ENCODE results near the gene TEX14. TPM values are rescaled to one million over a fixed set of nuclear protein-coding genes. Genes with fewer than 3 reads are reported as not detected.
"Not testable (repeated sequence)": the region's sequence is repeated elsewhere in the genome, so short reads cannot be mapped to it uniquely, and the experiment has no call there.

TEX14 gene
- polyA plus RNA-seq, 1 donor (not counting 4 experiments of a cell fraction or from before 2014, with no cell fraction given): 0.16 TPM

GRCh38 chr17:58583486-58583885 is 108.4 kb downstream of the TEX14 start:
- no peak overlapping the region for H3K27ac ChIP-seq (ENCODE audit: control insufficient read depth, insufficient read depth, low read length)
- DNase-seq (ENCODE audit: low read depth, low spot score): peak; percentile 66

GRCh38 chr17:58582718-58583117 is 109.1 kb downstream of the TEX14 start:
- H3K4me2 ChIP-seq (ENCODE audit: control insufficient read depth, extremely low read depth, insufficient read depth, low read depth, low read length); DNase-seq (ENCODE audit: low read depth, low spot score); dilution Hi-C loops (cut with MboI; ENCODE audit: extremely low pct_ligation_motif_present, low sequenced_read_pairs); H3K27ac ChIP-seq (ENCODE audit: control insufficient read depth, insufficient read depth, low read length); H3K9me3 ChIP-seq (ENCODE audit: control insufficient read depth, low read depth, low read length); H3K27me3 ChIP-seq (ENCODE audit: control insufficient read depth, extremely low read depth, insufficient read depth, low read length); H2AFZ ChIP-seq (ENCODE audit: control insufficient read depth, low read length); H3K36me3 ChIP-seq (ENCODE audit: control insufficient read depth in 2 of 2, extremely low read depth in 1 of 2, insufficient read depth in 2 of 2, low read length in 2 of 2); H3K9ac ChIP-seq (ENCODE audit: control insufficient read depth, extremely low read depth, insufficient read depth, low read length); H3K4me3 ChIP-seq (ENCODE audit: control insufficient read depth in 2 of 3, extremely low read depth in 1 of 3, insufficient read depth in 2 of 3, low read depth in 1 of 3, low read length in 3 of 3); H3K79me2 ChIP-seq (ENCODE audit: control insufficient read depth, insufficient read depth, low read length); H3K9me1 ChIP-seq (ENCODE audit: control insufficient read depth, extremely low read depth, insufficient read depth, low read length); FAIRE-seq; H4K20me1 ChIP-seq (ENCODE audit: control insufficient read depth, extremely low read depth, insufficient read depth, low read length): not testable (repeated sequence)
- peaks cover 12% of the 10 kb centered on the region for H3K4me1 ChIP-seq (ENCODE audit: control insufficient read depth, extremely low read depth, insufficient read depth, low read length)

More at GRCh38 chr17:58583486-58583885, 108.4 kb downstream of the TEX14 start:
- no peaks in the 10 kb centered on the region for H3K9me3 ChIP-seq (ENCODE audit: control insufficient read depth, low read depth, low read length)
- TF ChIP-seq EZH2 (IDR thresholded peaks at IDR 0.05; ENCODE audit: low read length): no peak
- no peaks in the 10 kb centered on the region for H3K9me1 ChIP-seq (ENCODE audit: control insufficient read depth, extremely low read depth, insufficient read depth, low read length)
- dilution Hi-C loops (cut with MboI; ENCODE audit: extremely low pct_ligation_motif_present, low sequenced_read_pairs): no loop called here
- no peak overlapping the region for H3K4me3 ChIP-seq (ENCODE audit: control insufficient read depth in 2 of 3, extremely low read depth in 1 of 3, insufficient read depth in 2 of 3, low read depth in 1 of 3, low read length in 3 of 3)
- H3K36me3 ChIP-seq (ENCODE audit: control insufficient read depth in 2 of 2, extremely low read depth in 1 of 2, insufficient read depth in 2 of 2, low read length in 2 of 2): no peaks in the 10 kb centered on the region
- H3K79me2 ChIP-seq (ENCODE audit: control insufficient read depth, insufficient read depth, low read length): no peaks in the 10 kb centered on the region
- no peak overlapping the region for H3K9ac ChIP-seq (ENCODE audit: control insufficient read depth, extremely low read depth, insufficient read depth, low read length)
- FAIRE-seq: peak; percentile 77
- peaks cover 10% of the 10 kb centered on the region for H3K4me1 ChIP-seq (ENCODE audit: control insufficient read depth, extremely low read depth, insufficient read depth, low read length)
- H2AFZ ChIP-seq (ENCODE audit: control insufficient read depth, low read length): no peak overlapping the region
- H3K27me3 ChIP-seq (ENCODE audit: control insufficient read depth, extremely low read depth, insufficient read depth, low read length): no peaks in the 10 kb centered on the region
- H3K4me2 ChIP-seq (ENCODE audit: control insufficient read depth, extremely low read depth, insufficient read depth, low read depth, low read length): no peak overlapping the region
- H4K20me1 ChIP-seq (ENCODE audit: control insufficient read depth, extremely low read depth, insufficient read depth, low read length): no peaks in the 10 kb centered on the region

- Histone ChIP-seq H3K79me2 (ENCODE audit: control insufficient read depth, insufficient read depth, low read length) (no peaks in the 10 kb centered on the region), H3K27me3 (ENCODE audit: control insufficient read depth, extremely low read depth, insufficient read depth, low read length) (no peaks in the 10 kb centered on the region), H3K4me3 (ENCODE audit: control insufficient read depth in 2 of 3, extremely low read depth in 1 of 3, insufficient read depth in 2 of 3, low read depth in 1 of 3, low read length in 3 of 3) (no peak overlapping the region), H3K9me3 (ENCODE audit: control insufficient read depth, low read depth, low read length) (no peaks in the 10 kb centered on the region), H3K36me3 (ENCODE audit: control insufficient read depth in 2 of 2, extremely low read depth in 1 of 2, insufficient read depth in 2 of 2, low read length in 2 of 2) (no peaks in the 10 kb centered on the region), H3K27ac (ENCODE audit: control insufficient read depth, insufficient read depth, low read length) (no peak overlapping the region), H3K9ac (ENCODE audit: control insufficient read depth, extremely low read depth, insufficient read depth, low read length) (no peak overlapping the region), H3K9me1 (ENCODE audit: control insufficient read depth, extremely low read depth, insufficient read depth, low read length) (no peaks in the 10 kb centered on the region), H2AFZ (ENCODE audit: control insufficient read depth, low read length) (no peak overlapping the region), H4K20me1 (ENCODE audit: control insufficient read depth, extremely low read depth, insufficient read depth, low read length) (no peaks in the 10 kb centered on the region), H3K4me2 (ENCODE audit: control insufficient read depth, extremely low read depth, insufficient read depth, low read depth, low read length) (no peak overlapping the region), H3K4me1 (ENCODE audit: control insufficient read depth, extremely low read depth, insufficient read depth, low read length) (peaks cover 33% of the 10 kb centered on the region)
- TF ChIP-seq EZH2 (IDR thresholded peaks at IDR 0.05; ENCODE audit: low read length): no peak
- dilution Hi-C loops (cut with MboI; ENCODE audit: extremely low pct_ligation_motif_present, low sequenced_read_pairs): no loop called here
- FAIRE-seq: no peak
- DNase-seq (ENCODE audit: low read depth, low spot score): no peak
Observed at GRCh38 chr17:58580671-58581070, 111.2 kb downstream of the TEX14 start.

Data from keratinocyte (primary cell).